Fibroblast of lung (primary cell): Measurements from ENCODE around the gene EGFL6. TPM values are rescaled to one million over a fixed set of nuclear protein-coding genes. Genes with fewer than 3 reads are reported as not detected.

Experiments used
- DNase-seq, 2 donors: peaks; one replicate each; pipeline versions ENCODE4 v3.0.0 to v3.0.0-alpha.2; 2010; ENCODE audit warnings: low read depth in 2 of 2
- H2AFZ ChIP-seq: 2 replicates; pipeline ENCODE4 v1.5.1; 2012; ENCODE audit warnings: low read length, control low read depth, inconsistent platforms
- H3K27ac ChIP-seq: 2 replicates; pipeline ENCODE4 v1.5.1; 2011; ENCODE audit warnings: low read length, control low read depth; ENCODE audit not compliant: insufficient read depth
- H3K27me3 ChIP-seq: 2 replicates; pipeline ENCODE4 v1.5.1; 2011; ENCODE audit warnings: mild to moderate bottlenecking, low read length; ENCODE audit not compliant: control insufficient read depth, insufficient read depth
- H3K36me3 ChIP-seq: 2 replicates; pipeline ENCODE4 v1.5.1; 2011; ENCODE audit warnings: low read length; ENCODE audit not compliant: control insufficient read depth, insufficient read depth
- H3K4me1 ChIP-seq: 2 replicates; pipeline ENCODE4 v1.5.1; 2011; ENCODE audit warnings: low read length; ENCODE audit not compliant: control insufficient read depth, insufficient read depth; ENCODE audit errors: extremely low read depth
- H3K4me2 ChIP-seq: 2 replicates; pipeline ENCODE4 v1.5.1; 2011; ENCODE audit warnings: low read length, control low read depth; ENCODE audit not compliant: insufficient read depth; ENCODE audit errors: extremely low read depth
- H3K4me3 ChIP-seq, 4 experiments: fragments of 200-600 bp in 1 of 4; sonication (generic) in 1 of 4; replicated peaks in 1 of 4; 2 replicates each; pipeline ENCODE4 v1.5.1; 2011 to 2016; ENCODE audit warnings: low read length in 4 of 4, low read depth in 3 of 4, mild to moderate bottlenecking in 3 of 4, control low read depth in 2 of 4, inconsistent platforms in 1 of 4, mixed read lengths in 1 of 4; ENCODE audit not compliant: insufficient read depth in 1 of 4; ENCODE audit errors: control extremely low read depth in 1 of 4
- H3K79me2 ChIP-seq: 2 replicates; pipeline ENCODE4 v1.5.1; 2012; ENCODE audit warnings: mild to moderate bottlenecking, low read length, inconsistent platforms; ENCODE audit not compliant: control insufficient read depth, insufficient read depth
- H3K9ac ChIP-seq: 2 replicates; pipeline ENCODE4 v1.5.1; 2011; ENCODE audit warnings: mild to moderate bottlenecking, low read length, control low read depth; ENCODE audit not compliant: insufficient read depth
- H3K9me3 ChIP-seq: 2 replicates; pipeline ENCODE4 v1.5.1; 2012; ENCODE audit warnings: low read depth, low read length; ENCODE audit not compliant: control insufficient read depth, insufficient read depth
- H4K20me1 ChIP-seq: 2 replicates; pipeline ENCODE4 v1.5.1; 2011; ENCODE audit warnings: low read length; ENCODE audit not compliant: control insufficient read depth, insufficient read depth; ENCODE audit errors: extremely low read depth
- EZH2 ChIP-seq: IDR thresholded peaks from 2 replicates; pipeline ENCODE4 v1.5.1; 2012; ENCODE audit warnings: low read length, control low read depth, mild to moderate bottlenecking; ENCODE audit errors: missing control alignments
- polyA plus RNA-seq, 2 donors: library from polyadenylated mRNA; depleted of rRNA in 1 of 2; stranded (reverse) in 1 of 2; unstranded in 1 of 2; fragments of >200 nt; gene quantifications; 2 replicates each; pipeline ENCODE4 v1.2.1, GENCODE V29; 2011 to 2012; ENCODE audit warnings: missing spikeins in 1 of 2
- total RNA-seq: library from RNA; depleted of rRNA; stranded (reverse); fragments of >200 nt; gene quantifications from 2 replicates; pipeline ENCODE4 v1.2.1, GENCODE V29; 2014
- TF ChIP-seq, protein P1 (sequence below), 2 donors: IDR thresholded peaks in 1 of 2; conservative IDR thresholded peaks in 1 of 2; 1 replicate in 1 of 2; 2 replicates in 1 of 2; pipeline ENCODE4 v1.5.1; 2011 to 2012; ENCODE audit warnings: low read length in 2 of 2, control low read depth in 1 of 2, inconsistent platforms in 1 of 2, low read depth in 1 of 2, mild to moderate bottlenecking in 1 of 2

Gene EGFL6
- total and polyA plus RNA-seq, 2 donors (not counting 1 experiment from before 2014, with no cell fraction given) = 0.17 to 0.32 TPM

DNA sequence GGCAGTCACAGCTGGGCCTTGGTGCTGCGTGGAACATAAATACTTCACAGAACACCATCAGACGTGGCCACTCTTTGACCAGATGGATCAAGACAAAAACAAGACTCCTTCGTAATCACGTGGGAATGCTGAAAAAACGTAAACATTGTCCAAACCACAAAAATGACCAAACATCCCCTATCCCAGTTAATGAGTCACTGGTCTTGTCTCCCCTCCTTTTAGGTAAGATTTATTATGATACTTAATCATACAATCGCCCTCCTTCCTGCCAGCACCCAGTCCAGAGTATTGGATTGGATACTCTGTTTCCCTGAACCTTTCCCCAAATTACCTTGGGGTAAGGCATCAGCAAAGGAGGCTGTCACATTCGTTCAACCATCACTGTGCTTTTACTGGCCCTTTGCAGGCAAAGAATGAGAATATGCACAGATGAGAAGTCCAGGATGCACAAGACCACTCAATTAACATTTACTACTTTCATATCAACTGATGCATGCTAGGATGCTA is 82.9 kb downstream of the EGFL6 start:
- Histone ChIP-seq H3K27ac (peak overlapping the region; percentile 94), H3K9me3 (no peaks in the 10 kb centered on the region), H3K4me1 (no peaks in the 10 kb centered on the region), H2AFZ (no peak overlapping the region), H3K27me3 (no peaks in the 10 kb centered on the region), H3K79me2 (no peaks in the 10 kb centered on the region), H3K4me2 (peak overlapping the region; percentile 92), H3K4me3 (peak overlapping the region; percentile 55 to 80 (median 60)), H3K36me3 (no peaks in the 10 kb centered on the region), H3K9ac (peak overlapping the region; percentile 56), H4K20me1 (no peaks in the 10 kb centered on the region)
- no peak for TF ChIP-seq EZH2
- TF ChIP-seq, protein P1, sequence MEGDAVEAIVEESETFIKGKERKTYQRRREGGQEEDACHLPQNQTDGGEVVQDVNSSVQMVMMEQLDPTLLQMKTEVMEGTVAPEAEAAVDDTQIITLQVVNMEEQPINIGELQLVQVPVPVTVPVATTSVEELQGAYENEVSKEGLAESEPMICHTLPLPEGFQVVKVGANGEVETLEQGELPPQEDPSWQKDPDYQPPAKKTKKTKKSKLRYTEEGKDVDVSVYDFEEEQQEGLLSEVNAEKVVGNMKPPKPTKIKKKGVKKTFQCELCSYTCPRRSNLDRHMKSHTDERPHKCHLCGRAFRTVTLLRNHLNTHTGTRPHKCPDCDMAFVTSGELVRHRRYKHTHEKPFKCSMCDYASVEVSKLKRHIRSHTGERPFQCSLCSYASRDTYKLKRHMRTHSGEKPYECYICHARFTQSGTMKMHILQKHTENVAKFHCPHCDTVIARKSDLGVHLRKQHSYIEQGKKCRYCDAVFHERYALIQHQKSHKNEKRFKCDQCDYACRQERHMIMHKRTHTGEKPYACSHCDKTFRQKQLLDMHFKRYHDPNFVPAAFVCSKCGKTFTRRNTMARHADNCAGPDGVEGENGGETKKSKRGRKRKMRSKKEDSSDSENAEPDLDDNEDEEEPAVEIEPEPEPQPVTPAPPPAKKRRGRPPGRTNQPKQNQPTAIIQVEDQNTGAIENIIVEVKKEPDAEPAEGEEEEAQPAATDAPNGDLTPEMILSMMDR (conservative IDR thresholded peaks at IDR 0.05 in 1 of 2, IDR thresholded peaks at IDR 0.05 in 1 of 2; ENCODE audit: low read depth in 1 of 2, low read length in 2 of 2) = no peak
- DNase-seq = peak; percentile 95 to 97

DNA sequence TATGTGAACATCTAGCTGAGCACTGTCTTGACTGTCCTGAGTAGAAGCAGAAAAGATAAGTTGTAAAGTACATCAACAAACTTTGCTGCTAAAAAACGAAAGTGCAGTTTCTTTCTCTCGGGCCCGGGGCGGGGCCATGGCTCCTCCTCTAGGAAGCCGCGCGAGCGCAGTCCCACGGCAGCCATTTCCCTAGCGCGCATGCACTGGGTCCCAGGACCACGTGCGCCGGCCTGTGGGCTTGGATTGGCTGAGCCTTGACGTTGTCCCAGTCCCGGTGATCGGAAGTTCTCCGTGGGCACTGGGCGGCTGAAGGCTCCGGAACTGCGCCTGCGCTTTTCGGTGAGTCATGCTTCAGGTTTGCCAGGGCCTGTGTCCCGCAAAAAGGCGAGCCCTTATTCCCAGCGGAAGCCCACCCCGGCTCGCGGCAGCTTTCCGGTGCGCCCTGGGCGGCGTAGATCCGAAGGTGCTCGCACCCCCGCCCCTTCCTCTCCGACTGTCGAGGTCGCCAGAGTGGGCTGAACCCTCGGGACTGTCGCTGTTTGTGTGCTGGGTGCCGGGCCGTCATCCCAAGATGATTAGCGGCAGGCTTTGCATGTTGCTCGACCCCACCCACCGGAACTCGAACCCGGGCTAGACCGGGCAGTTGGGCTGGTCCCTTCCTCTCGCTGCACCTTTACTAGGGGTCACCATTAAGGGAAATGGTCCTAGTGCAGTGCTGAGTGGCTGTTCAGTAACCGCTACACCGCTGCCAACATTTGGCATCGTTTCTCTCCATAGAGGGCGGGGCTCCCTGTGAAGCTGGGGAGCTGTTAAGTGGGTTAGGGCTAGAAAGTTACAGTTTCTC is 83.7 kb downstream of the EGFL6 start, which contains the start of gene TCEANC:
Gene TCEANC (plus strand): TSS at position 292 of the 844 bp plus-strand sequence. CDS start 9,368 bp downstream, outside the sequence.
- no peaks in the 10 kb centered on the region for H3K27me3 ChIP-seq
- no peaks in the 10 kb centered on the region for H3K4me1 ChIP-seq
- peak within 1 kb of the TSS; percentile 92 for H3K4me2 ChIP-seq
- no peaks in the 10 kb centered on the region for H3K9me3 ChIP-seq
- TF ChIP-seq, protein P1 (conservative IDR thresholded peaks at IDR 0.05 in 1 of 2, IDR thresholded peaks at IDR 0.05 in 1 of 2; ENCODE audit: low read depth in 1 of 2, low read length in 2 of 2) = no peak
- H3K79me2 ChIP-seq = no peaks in the 10 kb centered on the region
- peak within 1 kb of the TSS; percentile 84 for H3K9ac ChIP-seq
- no peaks in the 10 kb centered on the region for H3K36me3 ChIP-seq
- peak within 1 kb of the TSS; percentile 75 for H2AFZ ChIP-seq
- peak; percentile 97 for DNase-seq
- H4K20me1 ChIP-seq = no peaks in the 10 kb centered on the region
- peak within 1 kb of the TSS; percentile 66 to 80 (median 71) for H3K4me3 ChIP-seq
- H3K27ac ChIP-seq = peak within 1 kb of the TSS; percentile 94

DNA sequence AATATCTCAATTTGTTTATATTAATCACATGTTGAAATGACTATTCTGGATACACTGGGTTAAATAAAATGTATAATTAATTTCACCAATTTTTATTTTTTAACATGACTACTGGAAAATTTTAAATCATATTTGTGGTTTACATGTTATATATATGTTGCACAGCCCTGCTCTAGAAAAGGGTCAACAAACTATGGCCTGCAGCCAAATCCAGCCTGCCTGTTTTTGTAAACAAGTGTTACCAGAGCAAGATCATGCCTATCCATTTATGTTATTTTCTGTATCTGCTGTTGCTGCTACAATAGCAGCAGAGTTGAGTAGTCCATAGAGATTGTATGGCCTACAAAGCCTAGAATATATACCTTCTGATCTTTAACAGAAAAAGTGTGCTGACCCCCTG is 84.7 kb downstream of the EGFL6 start:
- DNase-seq = no peak
- H4K20me1 ChIP-seq = no peaks in the 10 kb centered on the region
- H3K36me3 ChIP-seq = no peaks in the 10 kb centered on the region
- H3K4me3 ChIP-seq = peak overlapping the region in 3 of 4 experiments; percentile 70 to 73 (median 72)
- H3K9me3 ChIP-seq = no peaks in the 10 kb centered on the region
- H3K9ac ChIP-seq = no peak overlapping the region
- H3K79me2 ChIP-seq = no peaks in the 10 kb centered on the region
- no peaks in the 10 kb centered on the region for H3K27me3 ChIP-seq
- no peak overlapping the region for H2AFZ ChIP-seq
- H3K4me2 ChIP-seq = no peak overlapping the region
- TF ChIP-seq, protein P1 (conservative IDR thresholded peaks at IDR 0.05 in 1 of 2, IDR thresholded peaks at IDR 0.05 in 1 of 2; ENCODE audit: low read depth in 1 of 2, low read length in 2 of 2) = no peak
- no peak for TF ChIP-seq EZH2
- no peak overlapping the region for H3K27ac ChIP-seq
- no peaks in the 10 kb centered on the region for H3K4me1 ChIP-seq
